Activated CD8-positive, alpha-beta T cell treated with anti-CD3 and anti-CD28 coated beads, Interleukin-2, amount 10 ng/mL, durations not matched to agents 7 days and 5 days (primary cell): ENCODE results near the gene CATSPER4. TPM values are rescaled to one million over a fixed set of nuclear protein-coding genes. Genes with fewer than 3 reads are reported as not detected.

Source experiments
- ATAC-seq: fragments of 150-1000 bp; cut with Tn5 transposase; one replicate; pipeline ENCODE4 v1.10.0; 2021; ENCODE audit warnings: moderate library complexity
- CTCF ChIA-PET: fragments of 350-600 bp; sonication (Branson Sonifier 250); formaldehyde crosslinking; loops from one replicate; lab custom pipeline; 2021; ENCODE audit warnings: antibody characterized with exemption; lab: Charles Lee
- POLR2A ChIA-PET: fragments of 350-600 bp; sonication (Branson Sonifier 250); formaldehyde crosslinking; loops from one replicate; lab custom pipeline; 2021; ENCODE audit warnings: antibody characterized with exemption; lab: Charles Lee
- DNase-seq: peaks from one replicate; pipeline ENCODE4 v3.0.0-alpha.2; 2020
- H3K27ac Mint-ChIP-seq: one replicate; pipeline ENCODE4 v1.8.0; 2021; ENCODE audit warnings: mild to moderate bottlenecking, mixed read lengths
- H3K27me3 Mint-ChIP-seq: one replicate; pipeline ENCODE4 v1.8.0; 2021; ENCODE audit warnings: low read depth, mixed read lengths
- H3K36me3 Mint-ChIP-seq: one replicate; pipeline ENCODE4 v1.8.0; 2021; ENCODE audit warnings: low read depth, mixed read lengths
- H3K4me1 Mint-ChIP-seq: one replicate; pipeline ENCODE4 v1.8.0; 2021; ENCODE audit warnings: low read depth, mixed read lengths
- H3K4me3 Mint-ChIP-seq: one replicate; pipeline ENCODE4 v1.8.0; 2021; ENCODE audit warnings: mild to moderate bottlenecking, mixed read lengths
- H3K9me3 Mint-ChIP-seq: one replicate; pipeline ENCODE4 v1.8.0; 2022; ENCODE audit warnings: mixed read lengths; ENCODE audit not compliant: insufficient read depth
- total RNA-seq, 2 experiments: library from RNA; stranded (reverse); gene quantifications; one replicate each; pipeline ENCODE4 v1.2.3, GENCODE V29; 2021

Gene CATSPER4
- total RNA-seq, 2 experiments from 2014 or later: not detected

DNA sequence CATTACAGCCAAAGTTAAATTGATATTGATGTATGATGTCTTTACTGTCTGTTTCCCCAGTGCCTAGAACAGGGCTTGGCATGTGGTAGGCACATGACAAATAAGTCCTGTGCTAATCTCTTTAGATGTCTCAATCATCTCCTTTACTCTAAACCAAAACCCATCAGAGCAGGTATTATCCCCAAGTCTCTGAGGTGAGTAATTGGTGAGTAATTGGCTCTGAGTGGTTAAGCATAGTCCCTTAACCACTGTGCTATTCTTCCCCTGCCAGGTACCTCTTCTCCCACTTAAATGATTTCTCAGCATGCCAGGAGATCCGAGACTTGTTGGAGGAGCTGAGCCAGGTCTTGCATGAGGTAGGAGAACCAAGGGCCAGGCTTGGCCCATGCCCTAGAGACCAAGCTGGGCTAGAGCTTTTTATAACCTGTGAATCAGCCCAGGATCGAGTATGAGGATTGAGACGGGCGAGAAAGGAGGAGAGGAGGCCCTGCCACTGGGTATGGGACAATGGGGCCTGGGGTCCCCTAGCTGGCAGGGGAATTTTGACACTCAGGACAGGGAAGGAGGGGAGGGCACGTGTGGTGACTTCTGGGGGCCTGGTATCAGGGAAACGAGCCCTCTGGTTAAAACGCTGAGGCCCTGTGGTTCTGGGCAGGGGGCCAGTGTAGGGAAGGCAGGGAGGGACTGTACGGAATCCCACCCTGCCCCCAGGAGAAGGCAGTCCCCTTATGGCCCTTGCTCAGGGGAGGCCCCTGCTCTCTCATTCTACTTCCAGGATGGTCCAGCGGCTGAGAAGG, 8.6 kb upstream of the CATSPER4 start:
- Mint-ChIP-seq H3K36me3 (no peaks in the 10 kb centered on the region), H3K9me3 (no peaks in the 10 kb centered on the region), H3K27me3 (no peaks in the 10 kb centered on the region), H3K27ac (no peak overlapping the region), H3K4me1 (no peaks in the 10 kb centered on the region), H3K4me3 (no peak overlapping the region)
- CTCF ChIA-PET: no interaction called here
- ATAC-seq (no peak), DNase-seq (no peak)
- POLR2A ChIA-PET: no interaction called here

DNA sequence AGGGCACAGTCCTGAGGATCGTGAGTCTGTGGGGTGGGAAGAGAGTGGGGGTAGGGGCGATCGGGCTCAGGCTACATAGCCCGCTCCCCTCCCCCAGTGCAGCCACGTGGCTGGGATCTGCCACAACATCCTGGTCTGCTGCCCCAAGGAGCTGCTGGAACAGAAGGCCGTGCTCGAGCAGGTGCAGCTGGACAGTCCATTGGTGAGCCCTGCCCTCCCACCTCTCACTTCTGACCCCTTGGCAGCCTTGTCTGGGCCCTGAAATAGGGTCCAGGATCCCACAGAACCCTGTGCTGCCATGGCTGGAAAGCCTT, 8.1 kb upstream of the CATSPER4 start:
- CTCF ChIA-PET: no interaction called here
- POLR2A ChIA-PET: no interaction called here
- DNase-seq (no peak), ATAC-seq (no peak)
- no peak overlapping the region for H3K27ac Mint-ChIP-seq
- H3K4me3 Mint-ChIP-seq: no peak overlapping the region
- no peaks in the 10 kb centered on the region for H3K9me3 Mint-ChIP-seq
- no peaks in the 10 kb centered on the region for H3K36me3 Mint-ChIP-seq
- no peaks in the 10 kb centered on the region for H3K4me1 Mint-ChIP-seq
- H3K27me3 Mint-ChIP-seq: no peaks in the 10 kb centered on the region

DNA sequence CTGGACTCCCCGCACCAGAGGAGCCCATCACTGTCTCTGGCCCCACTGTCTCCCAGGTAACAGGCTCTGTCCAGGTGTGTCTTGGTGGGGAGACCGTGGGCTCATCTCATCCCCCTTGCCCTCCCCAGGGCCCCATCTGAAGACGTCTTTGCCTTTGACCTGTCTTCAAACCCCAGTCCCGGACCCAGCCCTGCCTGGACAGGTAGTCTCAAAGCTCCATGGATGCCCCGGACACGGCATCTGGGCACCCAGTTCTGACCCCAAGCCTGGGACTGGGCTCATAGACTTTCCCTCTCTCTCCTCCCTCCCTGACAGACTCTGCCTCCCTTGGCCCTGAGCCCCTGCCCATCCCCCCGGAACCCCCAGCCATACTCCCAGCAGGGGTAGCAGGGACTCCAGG, 6.3 kb upstream of the CATSPER4 start:
- H3K4me1 Mint-ChIP-seq: no peaks in the 10 kb centered on the region
- no peak for DNase-seq
- CTCF ChIA-PET: interaction anchor here (0.7 to 1.0 kb wide), 2 partner anchors 14 to 50 kb away, joined by 3 to 4 read pairs; partner anchors contain the start of genes CEP85 and ZNF593
- H3K9me3 Mint-ChIP-seq: no peaks in the 10 kb centered on the region
- H3K4me3 Mint-ChIP-seq: no peak overlapping the region
- H3K27ac Mint-ChIP-seq: no peak overlapping the region
- no peak for ATAC-seq
- H3K27me3 Mint-ChIP-seq: no peaks in the 10 kb centered on the region
- POLR2A ChIA-PET: no interaction called here
- H3K36me3 Mint-ChIP-seq: no peaks in the 10 kb centered on the region

DNA sequence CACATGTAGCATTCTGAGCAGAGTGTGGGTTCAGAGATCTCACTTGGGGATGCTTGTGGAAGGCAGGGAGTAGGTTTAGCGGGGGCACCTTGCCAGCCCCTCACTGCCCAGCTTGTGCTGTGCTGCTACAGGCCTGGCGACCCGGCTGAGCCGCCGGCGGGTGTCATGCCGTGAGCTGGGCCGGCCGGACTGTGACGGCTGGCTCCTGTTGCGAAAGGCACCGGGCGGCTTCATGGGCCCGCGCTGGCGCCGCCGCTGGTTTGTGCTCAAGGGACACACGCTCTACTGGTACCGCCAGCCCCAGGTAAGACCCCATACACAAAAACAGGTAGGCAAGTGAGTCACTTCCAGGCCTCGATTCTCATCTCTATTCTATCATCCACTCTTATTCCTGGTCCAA, 5.5 kb upstream of the CATSPER4 start:
- Mint-ChIP-seq H3K9me3 (no peaks in the 10 kb centered on the region), H3K4me3 (no peak overlapping the region), H3K36me3 (no peaks in the 10 kb centered on the region), H3K27me3 (no peaks in the 10 kb centered on the region), H3K4me1 (no peaks in the 10 kb centered on the region), H3K27ac (no peak overlapping the region)
- CTCF ChIA-PET: no interaction called here
- ATAC-seq (no peak), DNase-seq (no peak)
- POLR2A ChIA-PET: no interaction called here

DNA sequence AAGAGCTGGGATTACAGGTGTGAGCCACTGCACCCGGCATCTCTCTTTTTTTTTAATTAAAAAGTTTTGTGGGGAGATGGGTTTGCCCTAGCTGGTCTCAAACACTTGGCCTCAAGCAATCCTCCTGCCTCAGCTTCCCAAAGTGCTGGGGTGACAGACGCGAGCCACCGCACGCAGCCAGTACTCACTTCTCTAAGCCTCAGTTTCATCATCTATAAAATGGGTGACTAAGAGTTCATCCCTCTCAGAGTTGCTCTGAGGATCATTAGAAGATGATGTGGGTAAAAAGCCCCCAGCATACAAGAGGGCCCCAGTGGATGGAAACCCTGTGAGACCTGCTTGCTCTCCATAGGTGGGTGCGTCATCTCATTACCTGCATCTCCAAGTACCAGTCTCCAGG, 2.5 kb upstream of the CATSPER4 start:
- Mint-ChIP-seq H3K27ac (no peak overlapping the region), H3K4me1 (peaks cover 6% of the 10 kb centered on the region), H3K27me3 (no peaks in the 10 kb centered on the region), H3K9me3 (no peaks in the 10 kb centered on the region), H3K36me3 (no peaks in the 10 kb centered on the region), H3K4me3 (no peak overlapping the region)
- CTCF ChIA-PET: interaction anchor here (0.7 kb wide), 1 partner anchor 46 kb away, joined by 4 read pairs; the partner anchor contains the start of gene CEP85
- DNase-seq (no peak), ATAC-seq (no peak)
- POLR2A ChIA-PET: no interaction called here

DNA sequence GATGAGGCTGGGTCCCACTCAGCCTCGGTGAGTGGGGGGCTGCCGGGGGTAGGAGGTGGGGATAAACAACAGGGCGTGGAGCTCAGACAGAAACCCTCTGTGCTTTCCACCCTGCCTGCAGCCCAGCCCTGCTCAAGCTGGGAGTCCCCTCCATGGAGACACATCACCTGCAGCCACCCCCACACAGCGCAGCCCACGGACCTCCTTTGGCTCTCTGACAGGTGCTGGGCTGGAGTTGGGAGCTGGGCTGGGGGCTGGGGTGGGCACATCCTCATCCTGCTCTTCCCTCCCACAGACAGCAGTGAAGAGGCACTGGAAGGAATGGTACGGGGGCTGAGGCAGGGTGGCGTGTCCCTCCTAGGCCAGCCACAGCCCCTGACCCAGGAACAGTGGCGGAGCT, 1.9 kb upstream of the CATSPER4 start:
- no peaks in the 10 kb centered on the region for H3K27me3 Mint-ChIP-seq
- peaks cover 6% of the 10 kb centered on the region for H3K4me1 Mint-ChIP-seq
- POLR2A ChIA-PET: no interaction called here
- CTCF ChIA-PET: interaction anchor here (1.0 to 2.4 kb wide), 2 partner anchors 19 to 46 kb away, joined by 3 to 9 read pairs; partner anchors contain the start of genes CEP85 and ZNF593
- no peak overlapping the region for H3K27ac Mint-ChIP-seq
- ATAC-seq: no peak
- no peaks in the 10 kb centered on the region for H3K36me3 Mint-ChIP-seq
- H3K4me3 Mint-ChIP-seq: no peak overlapping the region
- no peak for DNase-seq
- no peaks in the 10 kb centered on the region for H3K9me3 Mint-ChIP-seq

DNA sequence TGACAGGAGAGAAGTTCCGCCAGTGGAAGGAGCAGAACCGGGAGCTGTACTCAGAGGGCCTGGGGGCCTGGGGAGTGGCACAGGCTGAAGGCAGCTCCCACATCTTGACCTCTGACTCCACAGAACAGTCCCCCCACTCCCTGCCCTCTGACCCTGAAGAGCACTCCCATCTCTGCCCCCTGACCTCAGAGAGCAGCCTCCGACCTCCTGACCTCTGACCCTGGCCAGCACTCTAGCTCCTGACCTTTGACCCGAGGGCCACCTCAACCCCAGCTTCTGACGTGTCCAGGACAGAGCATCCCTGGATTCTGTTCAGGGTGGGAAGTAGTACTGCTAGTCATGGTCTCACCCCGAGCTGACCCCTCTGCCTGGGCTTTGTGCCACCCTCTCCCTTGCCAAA, 1.1 kb upstream of the CATSPER4 start:
- H3K4me1 Mint-ChIP-seq: peaks cover 6% of the 10 kb centered on the region
- CTCF ChIA-PET: interaction anchor here (1.0 to 2.4 kb wide), 4 partner anchors 19 to 45 kb away, joined by 3 to 13 read pairs (median 6); partner anchors contain the start of genes CEP85 and ZNF593
- POLR2A ChIA-PET: no interaction called here
- no peak for DNase-seq
- no peak for ATAC-seq
- H3K27me3 Mint-ChIP-seq: no peaks in the 10 kb centered on the region
- H3K4me3 Mint-ChIP-seq: no peak overlapping the region
- no peaks in the 10 kb centered on the region for H3K9me3 Mint-ChIP-seq
- H3K27ac Mint-ChIP-seq: no peak overlapping the region
- no peaks in the 10 kb centered on the region for H3K36me3 Mint-ChIP-seq

DNA sequence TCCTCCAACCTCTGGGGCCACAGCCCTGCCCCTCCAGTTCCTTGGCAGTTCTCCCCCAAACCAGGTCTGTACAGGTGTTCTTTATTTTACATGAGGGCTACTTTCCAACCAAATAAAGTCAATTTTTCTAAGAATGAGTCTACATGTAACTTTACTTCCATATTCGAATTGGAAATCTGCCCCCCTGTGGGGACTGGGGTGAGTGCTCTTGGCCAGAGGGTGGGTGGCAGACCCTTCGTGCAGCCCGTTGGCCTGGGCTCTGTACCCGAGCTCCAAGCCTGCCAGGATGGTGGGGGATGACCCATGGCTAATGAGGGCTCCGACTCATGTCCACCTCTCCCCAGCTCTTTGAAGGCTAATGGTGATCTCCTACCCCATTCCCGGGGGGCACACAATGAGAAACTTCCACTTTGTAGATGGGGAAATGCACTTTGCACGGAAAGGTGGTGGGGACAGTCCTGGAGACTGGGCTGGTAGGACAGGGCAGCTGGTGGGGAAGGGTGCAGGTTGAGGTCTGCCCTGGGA, 589 bp upstream of the CATSPER4 start:
- Mint-ChIP-seq H3K27ac (no peak overlapping the region), H3K4me3 (no peak overlapping the region), H3K4me1 (peaks cover 6% of the 10 kb centered on the region), H3K36me3 (no peaks in the 10 kb centered on the region), H3K9me3 (no peaks in the 10 kb centered on the region), H3K27me3 (no peaks in the 10 kb centered on the region)
- ChIA-PET CTCF (interaction anchor here (1.0 to 2.4 kb wide), 3 partner anchors 20 to 44 kb away, joined by 3 to 13 read pairs (median 9); partner anchors contain the start of genes CEP85 and ZNF593), POLR2A (interaction anchor here (0.5 kb wide), 1 partner anchor 44 kb away, joined by 3 read pairs; the partner anchor contains the start of gene CEP85)
- ATAC-seq: no peak
- no peak for DNase-seq

DNA sequence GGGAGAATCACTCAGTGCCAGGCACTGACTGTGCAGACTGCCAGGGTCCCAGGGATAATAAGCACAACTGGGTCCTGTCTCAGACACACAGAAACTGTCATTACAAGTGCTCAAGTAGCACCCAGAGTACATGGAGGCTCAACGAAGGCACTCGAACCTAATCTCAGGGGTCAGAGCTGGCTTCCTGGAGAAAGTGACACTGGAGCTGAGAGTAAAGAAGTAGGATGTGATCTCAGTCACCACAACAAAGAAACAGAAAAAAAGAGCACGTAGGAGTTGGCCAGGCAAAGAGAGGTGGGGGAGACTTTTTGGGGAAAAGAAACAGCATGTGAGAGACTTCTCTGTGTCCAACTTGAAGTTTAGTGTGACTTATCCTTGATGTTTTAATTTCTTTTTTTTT, 1.3 kb downstream of the CATSPER4 start:
- H3K36me3 Mint-ChIP-seq: no peaks in the 10 kb centered on the region
- DNase-seq: peak; percentile 49
- peaks cover 2% of the 10 kb centered on the region for H3K27me3 Mint-ChIP-seq
- peak; percentile 60 for ATAC-seq
- H3K27ac Mint-ChIP-seq: peak overlapping the region; percentile 70
- ChIA-PET POLR2A (interaction anchor here (0.6 kb wide), 1 partner anchor 26 kb away, joined by 3 read pairs; no protein-coding TSS in a partner anchor), CTCF (interaction anchor here (1.0 to 1.2 kb wide), 2 partner anchors 13 to 22 kb away, joined by 3 to 5 read pairs; partner anchors contain the start of gene ZNF593)
- peaks cover 6% of the 10 kb centered on the region for H3K4me1 Mint-ChIP-seq
- no peak overlapping the region for H3K4me3 Mint-ChIP-seq
- H3K9me3 Mint-ChIP-seq: no peaks in the 10 kb centered on the region

DNA sequence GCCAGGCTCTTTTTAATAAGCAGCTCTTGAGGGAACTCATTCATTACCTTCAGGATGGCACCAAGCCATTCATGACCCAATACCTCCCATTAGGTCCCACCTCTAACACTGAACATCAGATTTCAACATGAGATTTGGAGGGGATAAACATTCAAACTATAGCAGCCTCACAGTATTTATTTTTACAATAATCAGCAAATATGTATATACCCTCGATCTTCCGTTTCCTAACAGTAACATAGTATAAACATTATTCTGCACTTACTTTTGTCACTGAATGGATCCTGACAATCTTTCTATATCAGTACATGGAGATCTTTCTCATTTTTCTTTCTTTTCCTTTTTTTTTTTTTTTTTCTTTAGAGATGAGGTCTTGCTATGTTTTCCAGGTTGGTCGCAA, 5.4 kb downstream of the CATSPER4 start:
- no peak overlapping the region for H3K4me3 Mint-ChIP-seq
- no peak for DNase-seq
- no peak for ATAC-seq
- POLR2A ChIA-PET: no interaction called here
- peaks cover 11% of the 10 kb centered on the region for H3K4me1 Mint-ChIP-seq
- no peak overlapping the region for H3K27ac Mint-ChIP-seq
- H3K27me3 Mint-ChIP-seq: peaks cover 6% of the 10 kb centered on the region
- CTCF ChIA-PET: interaction anchor here (0.6 kb wide), 1 partner anchor 15 kb away, joined by 3 read pairs; no protein-coding TSS in a partner anchor
- no peaks in the 10 kb centered on the region for H3K36me3 Mint-ChIP-seq
- H3K9me3 Mint-ChIP-seq: no peaks in the 10 kb centered on the region

DNA sequence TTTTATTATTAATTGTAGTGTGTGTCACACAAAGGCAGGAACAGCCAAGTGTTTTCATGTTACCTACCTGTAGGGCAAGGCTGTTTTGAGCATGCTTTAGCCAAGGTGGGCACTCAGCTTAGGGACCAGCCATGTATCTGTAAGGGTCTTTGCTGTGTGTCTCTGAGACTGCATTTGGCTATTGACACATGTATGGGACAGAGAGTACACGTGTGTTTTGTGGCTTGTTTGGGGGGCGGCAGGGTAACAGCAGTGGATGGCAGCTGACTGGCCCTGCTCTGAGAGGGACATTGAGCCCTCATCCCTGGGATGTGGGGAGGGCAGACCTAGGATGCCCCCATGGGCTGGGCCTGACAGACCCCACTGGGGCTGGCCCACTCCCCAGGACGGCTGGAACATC, 6.9 kb downstream of the CATSPER4 start:
- H3K4me3 Mint-ChIP-seq: no peak overlapping the region
- H3K27ac Mint-ChIP-seq: no peak overlapping the region
- H3K4me1 Mint-ChIP-seq: peaks cover 20% of the 10 kb centered on the region
- H3K27me3 Mint-ChIP-seq: peaks cover 6% of the 10 kb centered on the region
- DNase-seq (no peak), ATAC-seq (no peak)
- ChIA-PET CTCF (interaction anchor here (1.5 kb wide), 1 partner anchor 52 kb away, joined by 3 read pairs; no protein-coding TSS in a partner anchor), POLR2A (no interaction called here)
- H3K36me3 Mint-ChIP-seq: no peaks in the 10 kb centered on the region
- H3K9me3 Mint-ChIP-seq: no peaks in the 10 kb centered on the region

DNA sequence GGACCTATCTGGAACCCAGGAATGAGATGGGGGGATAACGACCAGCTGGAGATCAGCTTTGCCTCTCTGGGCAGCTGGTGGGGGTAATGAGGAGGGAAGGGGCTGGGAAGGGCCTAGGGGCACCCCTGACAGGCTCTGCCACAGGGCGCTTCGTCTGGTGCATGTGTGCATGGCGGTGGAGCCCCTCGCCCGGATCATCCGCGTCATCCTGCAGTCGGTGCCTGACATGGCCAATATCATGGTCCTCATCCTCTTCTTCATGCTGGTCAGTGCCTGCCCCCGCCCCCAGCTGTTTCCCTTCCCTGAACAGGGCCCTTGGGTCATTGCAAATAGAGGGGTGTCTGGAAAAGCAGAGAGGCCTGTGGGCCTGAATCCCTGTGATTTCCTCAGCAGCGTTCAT, 7.4 kb downstream of the CATSPER4 start:
- peaks cover 6% of the 10 kb centered on the region for H3K27me3 Mint-ChIP-seq
- H3K4me3 Mint-ChIP-seq: no peak overlapping the region
- ATAC-seq (no peak), DNase-seq (no peak)
- H3K27ac Mint-ChIP-seq: no peak overlapping the region
- no peaks in the 10 kb centered on the region for H3K36me3 Mint-ChIP-seq
- CTCF ChIA-PET: interaction anchor here (1.5 kb wide), 1 partner anchor 53 kb away, joined by 3 read pairs; no protein-coding TSS in a partner anchor
- POLR2A ChIA-PET: no interaction called here
- H3K9me3 Mint-ChIP-seq: no peaks in the 10 kb centered on the region
- peaks cover 25% of the 10 kb centered on the region for H3K4me1 Mint-ChIP-seq
